ENCODE results near the gene DGCR8.

- TF ChIP-seq CTCF (conservative IDR thresholded peaks at IDR 0.05; ENCODE audit: low read depth, low read length) (no peak), EZH2 (IDR thresholded peaks at IDR 0.05; ENCODE audit: low read length, unreplicated experiment) (no peak)
Measured at GRCh38 chr22:20140107-20140445, 60.0 kb downstream of the DGCR8 start.
